Suppressor macrophage treated with lipopolysaccharide for 4 hours (primary cell): ENCODE measurements around the gene WDR18.
"Not testable (repeated sequence)": the region's sequence is repeated elsewhere in the genome, so short reads cannot be mapped to it uniquely, and the experiment has no call there.

Experiments used
- DNase-seq: peaks from one replicate; pipeline ENCODE4 v3.0.0-alpha.2; 2020

The WDR18 gene

DNA sequence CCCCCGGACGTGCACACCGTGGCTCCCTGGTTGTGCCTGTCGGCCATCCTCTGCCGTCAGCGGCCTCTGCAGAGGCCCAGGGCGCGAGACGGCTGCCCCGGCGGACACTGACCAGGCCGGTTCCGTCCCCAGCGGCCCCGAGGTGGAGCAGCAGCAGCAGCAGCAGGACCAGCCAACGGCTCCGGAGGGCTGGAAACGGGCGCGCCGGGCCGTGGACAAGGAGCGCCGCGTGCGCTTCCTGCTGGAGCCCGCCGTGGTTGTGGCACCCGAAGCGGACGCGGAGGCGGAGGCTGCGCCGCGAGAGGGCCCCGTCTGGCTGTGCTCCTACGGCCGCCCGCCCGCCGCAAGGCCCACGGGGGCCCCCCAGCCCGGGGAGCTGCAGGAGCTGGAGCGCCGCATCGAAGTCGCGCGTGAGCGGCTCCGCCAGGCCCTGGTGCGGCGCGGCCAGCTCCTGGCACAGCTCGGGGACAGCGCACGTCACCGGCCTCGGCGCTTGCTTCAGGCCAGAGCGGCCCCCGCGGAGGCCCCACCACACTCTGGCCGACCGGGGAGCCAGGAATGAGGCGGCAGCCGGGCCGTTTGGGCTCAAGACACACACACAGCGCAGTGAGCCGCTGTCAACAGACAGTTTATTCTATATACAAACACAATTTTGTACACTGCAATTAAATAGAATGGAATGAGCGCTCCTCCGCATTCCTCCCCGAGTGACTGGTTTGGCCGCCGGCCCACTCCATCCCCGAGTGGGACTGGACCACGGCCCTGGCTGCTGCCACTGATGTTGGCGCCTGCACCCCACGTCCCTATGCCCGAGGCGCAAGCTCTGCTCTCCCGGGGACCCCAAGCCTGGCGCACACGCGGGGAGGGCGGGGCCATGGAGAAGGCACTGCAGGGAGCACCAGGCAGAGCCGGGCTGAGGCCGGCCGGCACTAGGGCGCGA, 25.2 kb downstream of the WDR18 start:
- no peak for DNase-seq

DNA sequence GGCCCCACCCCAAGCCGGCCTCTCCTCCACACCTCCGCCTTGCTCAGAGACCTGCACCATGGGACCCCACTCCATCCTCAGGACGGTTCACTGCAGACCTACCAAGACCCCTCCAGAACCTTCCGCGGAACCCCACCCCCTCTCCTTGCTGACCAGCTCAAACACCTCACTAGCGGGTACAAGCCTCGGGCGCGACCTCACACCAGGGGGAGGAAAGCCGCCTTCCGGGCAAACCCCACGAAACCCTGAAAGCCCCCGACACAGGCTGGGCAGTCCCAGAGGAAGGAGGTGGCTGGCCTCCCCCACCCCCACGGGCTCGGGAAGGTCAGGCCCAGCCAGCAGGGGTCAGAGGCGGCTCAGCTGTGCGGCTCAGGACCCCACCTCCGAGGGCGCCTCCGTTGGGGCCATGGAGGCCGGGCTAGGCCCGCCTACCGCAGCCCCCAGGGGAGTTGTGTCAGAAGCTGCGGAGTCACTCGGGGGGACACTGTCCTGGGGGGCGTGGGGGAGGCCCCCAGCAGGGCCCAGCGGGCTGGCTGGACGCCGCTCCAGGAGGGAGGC, 25.9 kb downstream of the WDR18 start:
- no peak for DNase-seq

DNA sequence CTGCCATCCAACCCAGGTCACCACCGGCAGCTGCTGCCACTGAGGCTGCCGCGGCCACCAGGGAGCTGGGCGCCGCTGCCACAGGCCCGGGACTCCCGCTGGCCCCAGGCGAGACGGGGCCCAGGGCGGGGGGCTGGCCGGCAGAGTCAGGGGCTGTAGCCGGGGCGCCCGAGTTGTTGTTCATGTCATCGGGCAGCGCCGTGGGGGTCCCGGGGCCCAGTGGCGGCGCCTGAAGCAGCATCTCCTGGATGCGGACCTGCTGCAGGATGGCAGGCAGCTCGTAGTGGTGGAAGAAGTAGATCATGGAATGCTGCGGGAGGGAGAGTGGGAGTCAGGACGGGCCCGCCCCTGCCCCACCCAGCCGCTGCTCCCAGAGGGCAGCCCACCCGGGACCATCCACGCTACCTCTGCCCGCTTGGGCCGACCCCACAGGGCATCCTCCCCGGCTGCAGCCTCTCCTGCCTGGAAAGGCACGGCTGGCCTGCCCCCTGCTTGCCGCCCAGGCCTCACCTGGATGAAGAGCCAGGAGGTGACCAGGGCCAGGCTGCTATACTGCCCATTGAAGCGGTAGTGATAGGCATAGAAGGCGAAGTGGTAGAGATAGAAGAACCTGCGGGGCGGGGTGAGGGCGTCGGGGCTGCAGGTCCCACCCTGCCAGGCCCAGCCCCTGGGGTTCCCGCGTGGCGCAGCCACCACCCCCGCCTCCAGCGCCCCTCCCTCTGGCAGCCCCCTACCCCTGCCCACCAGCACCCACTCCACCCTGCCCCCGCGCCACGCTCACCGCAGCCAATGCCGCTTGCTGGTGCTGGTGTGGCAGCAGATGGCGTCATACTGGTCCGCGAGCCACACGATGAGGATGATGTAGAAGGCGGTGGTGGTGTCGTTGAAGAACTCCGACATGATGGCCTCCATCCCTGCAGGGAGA, 26.7 kb downstream of the WDR18 start:
- no peak for DNase-seq

DNA sequence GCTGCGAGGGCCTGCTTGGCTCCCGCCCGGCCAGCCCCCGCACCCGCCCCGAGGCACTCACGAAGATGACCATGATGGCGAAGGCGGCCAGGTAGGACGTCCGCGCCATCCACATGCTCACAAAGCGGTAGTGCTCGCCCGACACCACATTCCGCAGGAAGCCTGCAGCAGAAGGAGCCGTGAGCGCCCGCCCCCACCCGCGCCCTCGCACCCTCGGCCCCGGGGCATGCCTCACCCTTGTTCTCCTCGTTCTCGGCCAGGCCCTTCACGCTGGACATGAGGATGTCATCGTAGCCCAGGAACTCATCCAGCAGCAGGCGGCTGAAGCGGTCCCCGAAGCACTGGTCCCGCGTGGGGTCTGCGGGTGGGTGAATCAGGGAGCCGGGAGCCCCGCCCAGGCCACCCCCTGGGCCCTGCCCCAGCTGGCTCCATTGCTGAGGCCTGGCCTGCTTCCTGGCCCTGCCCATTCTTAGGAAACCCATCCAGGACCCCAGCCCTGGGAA, 27.7 kb downstream of the WDR18 start:
- DNase-seq: no peak

DNA sequence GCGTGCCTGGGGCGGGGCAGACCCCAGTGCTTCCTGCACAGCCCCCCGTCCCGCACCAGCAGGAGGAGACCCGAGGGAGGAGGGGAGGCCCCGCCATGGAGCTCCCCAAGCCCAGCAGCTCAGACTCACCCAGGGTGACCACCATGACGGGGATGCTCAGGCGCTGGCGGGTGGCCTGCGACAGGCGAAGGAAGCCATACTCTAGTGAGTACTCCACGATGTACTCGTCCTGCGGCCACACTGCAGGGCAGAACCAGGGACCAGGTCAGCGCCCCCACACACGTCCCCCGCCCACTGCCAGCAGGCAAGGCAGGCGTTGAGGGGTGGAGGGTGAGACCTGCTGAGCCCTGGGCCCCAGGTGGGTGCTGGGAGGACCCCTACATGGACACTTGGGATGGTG, 28.2 kb downstream of the WDR18 start:
- DNase-seq: no peak

DNA sequence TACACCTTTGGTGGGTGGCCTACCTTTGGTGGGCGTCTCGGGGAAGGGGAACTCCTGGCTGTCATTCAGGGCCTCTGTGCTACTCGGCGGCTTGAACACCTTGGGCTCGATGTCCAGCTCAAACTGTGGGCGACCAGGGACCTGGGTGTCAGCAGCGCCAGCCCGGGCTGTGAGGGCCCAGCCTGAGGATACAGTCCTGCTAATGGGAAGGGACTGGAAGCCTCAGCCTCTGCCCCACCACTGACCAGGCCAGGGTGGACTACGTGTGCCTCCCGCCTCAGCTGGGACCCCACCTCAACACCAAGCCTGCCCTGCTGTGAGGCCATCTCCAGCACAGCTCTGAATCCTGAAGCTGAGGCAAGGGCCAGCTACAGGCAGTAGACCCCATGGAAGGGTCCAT, 29.1 kb downstream of the WDR18 start:
- DNase-seq: no peak

DNA sequence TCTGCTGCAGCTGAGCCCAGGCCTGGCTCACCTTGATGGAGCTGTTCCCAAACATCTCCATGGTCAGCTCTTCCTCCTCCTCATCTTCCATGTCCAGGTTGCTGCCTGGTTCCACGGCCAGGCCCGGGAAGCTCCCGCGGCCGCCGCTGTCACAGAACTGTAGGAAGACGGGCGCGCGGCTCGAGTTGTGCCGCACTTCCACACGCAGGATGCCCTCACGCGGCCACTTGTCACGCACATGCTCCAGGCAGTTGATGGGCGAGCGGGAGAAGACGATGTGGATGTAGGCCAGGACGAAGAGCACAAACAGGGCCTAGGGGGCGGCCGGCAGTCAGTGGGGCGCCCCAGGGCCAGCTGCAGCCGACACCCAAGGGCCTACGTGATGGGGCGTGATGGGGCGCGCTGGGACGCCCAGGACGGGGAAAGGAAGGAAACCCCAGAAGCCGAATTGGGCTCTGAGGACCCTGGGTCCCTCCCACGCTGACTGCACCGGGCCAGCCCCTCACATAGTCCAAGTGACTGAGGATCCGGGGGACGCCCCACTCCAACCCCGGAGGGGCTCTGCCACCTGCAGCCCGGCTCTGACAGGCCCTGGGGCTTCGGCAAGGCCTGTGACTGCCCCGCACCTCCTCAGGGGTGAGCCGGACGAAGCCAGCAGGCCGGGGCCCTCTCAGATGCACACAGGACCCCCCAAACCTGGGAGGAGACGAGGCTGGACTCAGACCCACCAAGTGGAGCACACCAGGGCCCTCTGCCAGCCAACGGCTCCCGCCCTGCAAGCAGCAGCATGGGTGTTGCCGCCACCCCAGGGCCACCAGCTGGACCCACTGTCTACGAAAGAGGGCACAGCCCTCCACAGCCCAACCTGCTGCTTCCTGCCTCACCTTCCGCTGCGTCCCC, 30.3 kb downstream of the WDR18 start:
- no peak for DNase-seq

DNA sequence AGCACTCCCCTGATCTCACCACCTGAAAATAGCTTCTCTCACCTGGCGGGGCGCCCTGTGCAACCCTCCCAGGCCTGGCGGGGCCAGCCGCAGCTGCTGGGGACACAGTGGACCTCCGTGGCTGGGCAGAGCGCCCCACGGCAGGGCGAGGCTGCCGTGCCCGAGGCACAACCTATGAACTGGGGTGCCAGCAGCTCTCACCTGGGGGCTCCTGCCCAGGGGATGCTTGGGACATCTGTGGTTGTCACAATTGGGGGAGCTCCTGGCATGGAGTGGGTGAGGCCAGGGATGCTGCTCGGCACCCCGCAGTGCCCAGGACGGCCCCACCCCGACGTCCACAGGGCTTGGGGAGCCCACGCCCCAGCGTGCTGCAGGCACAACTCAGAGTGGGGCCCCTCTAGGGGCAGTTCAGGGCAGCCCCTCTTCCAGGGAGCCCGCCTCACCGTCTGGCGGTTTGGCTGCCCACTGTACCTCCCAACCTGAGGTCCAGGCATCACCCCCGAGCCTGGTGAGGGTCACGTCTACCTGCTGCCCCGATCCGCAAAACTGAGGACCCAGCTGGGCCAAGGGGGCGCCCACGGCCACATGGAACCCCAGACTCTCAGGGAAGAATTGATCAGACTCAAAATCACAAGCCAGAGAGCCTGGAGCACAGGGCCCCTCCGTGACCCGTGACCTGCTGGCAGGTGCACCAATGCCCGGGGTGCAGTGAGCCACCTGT, 31.1 kb downstream of the WDR18 start:
- no peak for DNase-seq

DNA sequence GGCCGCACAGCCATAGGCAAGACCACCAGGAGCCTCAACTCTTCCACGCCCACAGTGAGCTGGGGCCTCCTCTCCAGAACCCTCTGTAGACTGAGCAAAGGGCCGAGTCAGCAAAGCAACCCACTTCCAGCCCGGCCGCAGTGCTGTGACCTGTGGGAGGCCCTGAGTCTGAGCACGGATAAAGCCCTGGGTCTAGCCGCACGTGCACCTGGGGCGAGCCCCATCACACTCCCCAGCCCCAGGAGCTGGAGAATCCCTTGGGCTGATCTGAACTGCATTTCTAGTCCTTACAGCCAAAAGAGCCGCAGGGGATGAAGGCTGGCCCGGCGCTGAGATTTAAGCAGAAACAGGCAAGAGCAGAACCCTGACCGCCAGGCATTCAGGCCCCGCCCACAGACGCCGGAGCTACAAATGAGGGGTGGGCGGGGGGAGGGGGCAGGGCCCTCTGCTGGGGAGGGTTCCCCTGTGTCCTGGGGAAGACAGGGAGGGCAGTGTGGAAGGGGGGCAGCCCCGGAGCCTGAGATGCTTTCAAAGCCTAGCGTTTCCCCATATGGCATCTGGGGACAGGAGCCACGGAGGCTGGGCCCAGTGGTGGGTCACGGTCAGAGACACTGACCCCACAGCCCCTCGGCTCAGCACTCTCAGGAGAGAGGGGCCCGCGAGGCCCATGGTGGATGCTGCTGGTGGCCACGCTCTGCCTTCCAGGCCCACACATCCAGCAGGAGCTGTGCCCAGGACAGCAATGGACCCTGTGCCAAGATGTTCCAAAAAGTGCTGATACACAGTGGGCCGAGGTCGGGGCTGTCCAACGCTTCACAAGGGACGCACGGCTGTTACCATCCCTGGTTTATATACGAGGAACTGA, 31.9 kb downstream of the WDR18 start:
- DNase-seq: no peak

DNA sequence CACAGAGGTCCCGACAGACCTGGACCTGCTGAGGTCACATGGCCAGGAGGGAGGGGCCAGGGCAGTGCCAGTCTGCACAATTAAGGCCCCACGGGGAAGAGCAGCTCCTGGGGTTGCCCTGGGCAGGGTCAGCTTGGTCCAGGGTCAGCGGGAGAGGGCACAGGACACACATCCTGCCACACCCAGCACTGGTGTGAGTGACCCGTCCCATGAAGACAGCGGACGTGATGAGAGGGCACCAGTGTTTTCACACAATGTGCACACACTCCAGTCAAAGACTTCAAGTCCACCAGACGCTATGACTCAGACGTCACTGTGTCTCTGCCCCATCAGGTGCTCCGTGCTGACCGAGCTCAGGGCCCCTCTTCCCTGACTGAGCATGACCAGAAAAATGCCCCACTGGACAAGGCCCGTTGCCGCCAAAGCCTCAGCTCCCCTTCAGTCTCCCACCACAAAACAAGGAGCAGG, 32.5 kb downstream of the WDR18 start:
- DNase-seq: no peak

DNA sequence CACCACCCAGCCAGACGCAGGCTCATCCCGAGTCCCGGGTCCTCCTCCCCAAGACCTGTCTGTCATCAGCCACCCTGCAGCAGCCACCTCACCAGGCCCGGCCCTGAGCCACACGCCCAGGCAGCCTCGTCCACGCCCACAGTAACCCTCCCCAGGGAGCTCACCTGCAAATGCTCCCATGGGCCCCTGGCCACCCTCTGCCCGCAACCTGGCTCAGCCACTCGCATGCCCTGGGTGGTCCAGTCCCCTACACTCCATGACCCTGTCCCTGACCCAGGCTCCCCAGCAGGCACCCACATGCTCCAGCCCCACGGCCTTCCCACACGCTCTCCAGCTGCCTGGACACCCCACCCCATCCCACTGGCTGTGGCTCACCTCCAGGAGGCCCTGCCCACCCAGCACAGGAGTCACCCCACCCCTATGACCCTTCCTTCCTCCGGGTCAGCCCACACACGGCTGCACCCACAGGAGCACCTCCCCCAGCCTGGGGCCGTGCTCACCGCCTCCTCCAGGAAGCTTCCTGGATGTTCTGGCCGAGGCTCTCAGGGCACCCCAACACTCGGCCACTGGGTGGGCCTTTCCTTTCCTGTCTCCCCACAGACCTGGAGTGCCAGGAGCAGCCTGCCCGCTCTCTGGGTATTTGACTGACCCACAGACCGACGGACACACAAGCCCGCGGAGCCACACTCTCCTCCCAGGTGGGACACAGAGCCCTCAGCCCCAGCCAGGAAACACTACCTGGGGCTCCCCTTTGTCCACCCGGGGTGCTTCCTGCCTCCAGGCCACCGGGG, 33.2 kb downstream of the WDR18 start:
- DNase-seq: no peak

DNA sequence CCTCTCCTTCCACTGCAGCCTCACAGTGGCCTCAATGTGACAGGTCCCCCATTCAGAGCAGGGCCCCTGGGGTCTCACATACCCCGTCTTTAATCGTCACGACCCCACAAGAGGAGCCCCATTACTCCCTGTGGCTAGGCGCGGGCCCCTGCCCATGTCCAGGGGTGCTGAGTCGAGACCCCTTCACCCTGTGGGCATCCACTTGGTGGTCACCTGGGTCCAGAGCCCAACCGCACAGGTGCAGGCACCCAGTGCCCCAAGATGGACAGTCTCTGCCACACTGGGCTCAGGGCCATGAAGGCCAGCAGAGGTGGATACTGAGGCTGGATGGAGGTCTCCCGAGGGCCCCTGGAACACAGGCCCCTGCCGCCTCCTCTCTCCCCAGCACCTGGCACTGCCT, 33.8 kb downstream of the WDR18 start:
- DNase-seq: no peak

DNA sequence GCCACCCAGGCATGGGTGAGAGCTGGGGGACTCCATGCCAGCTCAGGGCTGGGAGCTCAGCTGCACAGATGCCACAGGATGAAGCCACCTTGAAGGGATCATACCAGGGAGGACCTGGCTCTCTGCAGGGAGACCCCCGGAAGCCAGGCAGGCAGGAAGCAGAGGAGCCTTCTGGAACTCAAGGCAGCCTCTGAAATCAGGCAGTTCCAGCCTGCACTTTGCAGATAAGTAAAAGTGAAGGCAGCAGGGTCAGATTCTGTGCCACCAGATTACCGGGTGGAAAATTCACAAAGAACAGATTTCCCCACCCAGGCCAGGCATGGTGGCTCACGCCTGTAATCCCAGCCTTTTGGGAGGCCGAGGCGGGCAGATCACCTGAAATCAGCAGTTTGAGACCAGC, 34.2 kb downstream of the WDR18 start:
- DNase-seq: no peak

DNA sequence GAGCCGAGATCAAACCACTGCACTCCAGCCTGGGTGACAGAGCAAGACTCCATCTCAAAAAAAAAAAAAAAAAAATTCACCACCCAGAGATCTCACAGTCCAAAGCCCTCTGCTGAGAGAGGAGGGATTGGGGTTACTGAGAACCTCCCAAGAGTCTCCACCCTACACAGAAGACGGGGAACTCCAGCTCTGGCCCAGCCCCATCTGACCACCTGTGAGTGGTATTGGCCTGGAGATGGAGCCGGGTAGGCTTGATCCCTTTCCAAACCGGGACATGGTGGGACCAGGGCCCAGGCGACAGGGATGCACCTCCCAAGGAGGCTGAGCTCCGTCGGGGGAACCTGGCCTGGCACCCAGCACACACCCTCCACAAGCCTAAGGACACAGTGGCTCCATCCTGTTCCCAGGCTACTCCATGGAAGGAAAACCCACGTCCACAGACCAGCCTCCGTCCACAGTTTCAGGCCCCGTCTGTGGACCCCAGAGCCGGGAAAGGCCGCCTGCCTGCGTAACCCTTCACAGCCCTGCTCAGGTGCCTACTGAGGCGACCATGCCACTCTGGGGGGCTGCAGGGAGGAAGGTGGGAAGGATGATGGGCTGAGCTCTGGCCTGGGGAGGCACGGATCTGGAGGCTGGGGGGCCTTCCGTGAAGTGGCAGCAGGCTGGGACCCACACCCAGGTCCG, 34.9 kb downstream of the WDR18 start:
- DNase-seq: no peak

DNA sequence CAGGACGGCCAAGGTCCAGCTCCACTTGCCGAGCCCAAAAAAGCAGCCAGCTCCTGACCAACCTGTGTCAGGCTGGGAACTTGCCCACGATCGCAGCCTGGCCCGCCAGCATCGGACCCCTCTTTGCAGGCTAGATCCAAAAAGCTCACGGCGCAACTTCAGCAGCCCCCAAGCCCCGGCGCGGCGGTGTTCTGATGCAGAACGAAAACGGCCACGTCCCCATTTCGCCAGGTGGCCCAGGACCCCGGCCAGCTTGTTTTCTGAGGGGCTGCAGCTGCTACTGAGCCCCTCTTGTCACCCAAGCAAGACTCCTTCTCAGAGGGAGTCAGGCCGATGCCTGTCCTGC, 35.4 kb downstream of the WDR18 start:
- DNase-seq: no peak

DNA sequence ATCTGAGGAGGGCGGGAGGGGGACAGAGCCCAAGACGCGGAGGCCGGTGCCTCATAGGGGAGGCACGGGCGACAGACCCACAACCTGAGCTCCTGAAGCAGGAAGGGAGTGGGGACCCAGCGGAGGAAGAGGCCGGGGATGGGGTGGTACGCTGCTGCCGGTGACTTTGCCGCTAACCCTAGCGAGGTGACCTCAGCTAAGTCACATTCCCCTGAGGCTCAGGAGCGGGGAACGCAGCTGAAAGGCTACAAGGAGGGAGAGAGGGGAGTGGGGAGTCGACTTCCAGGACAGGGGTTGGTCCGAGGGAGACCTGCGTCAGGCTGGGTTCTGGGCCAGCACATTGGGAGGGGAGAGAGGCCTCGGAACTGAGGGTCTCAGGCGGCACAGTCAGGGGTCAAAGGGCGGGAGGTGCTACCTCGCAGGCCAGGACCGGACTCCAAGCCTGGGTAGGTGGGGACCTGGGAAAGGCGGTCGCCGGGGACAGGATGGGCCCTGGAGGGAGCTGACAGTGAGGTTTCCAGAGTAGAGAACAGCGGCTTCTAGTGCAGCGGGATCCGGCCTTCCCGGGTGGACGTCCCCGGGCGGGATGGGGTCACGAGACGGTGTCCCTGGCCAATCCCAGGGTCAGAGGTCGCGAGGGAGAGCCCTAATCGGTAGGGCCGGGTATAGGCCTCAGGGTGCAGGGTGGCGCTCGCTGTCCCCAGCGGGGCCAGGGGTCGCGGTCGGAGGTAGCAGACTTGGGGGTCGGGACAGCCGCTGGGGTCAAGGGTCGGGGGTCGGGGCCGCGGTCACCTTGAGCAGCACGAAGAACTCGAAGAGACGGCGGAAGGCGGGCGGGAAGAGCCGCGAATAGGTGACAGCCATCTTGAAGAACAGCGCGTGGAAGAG, 36.1 kb downstream of the WDR18 start:
- peak; percentile 45 for DNase-seq

DNA sequence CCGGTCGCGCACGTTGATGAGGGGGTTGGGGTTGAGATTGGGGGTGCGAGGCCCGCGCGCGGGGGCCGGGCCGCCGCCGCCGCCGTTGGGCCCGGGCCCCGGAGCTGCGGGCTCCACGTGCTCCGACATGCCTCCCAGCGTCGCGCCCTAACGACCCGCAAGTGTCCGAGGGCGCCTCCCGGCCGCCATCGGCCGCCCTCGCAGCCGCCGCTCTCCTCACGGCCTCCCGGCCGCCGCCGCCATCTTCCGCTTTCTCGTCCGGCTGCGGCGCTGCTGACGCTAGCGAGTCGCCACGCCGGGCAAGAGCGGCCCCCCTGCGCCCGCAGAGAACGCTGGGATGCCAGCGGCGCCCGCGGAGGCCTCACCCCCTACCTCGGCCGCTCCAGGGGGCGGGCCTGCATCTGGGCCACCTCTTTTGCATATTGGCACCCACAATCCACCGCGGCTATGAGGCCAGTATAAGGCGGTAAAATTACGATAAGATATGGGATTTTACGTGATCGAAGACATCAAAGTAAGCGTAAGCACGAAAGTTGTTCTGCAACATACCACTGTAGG, 36.8 kb downstream of the WDR18 start, which contains the start of gene TMEM259:
Gene TMEM259 (minus strand): TSS at position 256 of the 558 bp plus-strand sequence. CDS start 127 bp downstream, at position 129.
- peak; percentile 99 for DNase-seq

DNA sequence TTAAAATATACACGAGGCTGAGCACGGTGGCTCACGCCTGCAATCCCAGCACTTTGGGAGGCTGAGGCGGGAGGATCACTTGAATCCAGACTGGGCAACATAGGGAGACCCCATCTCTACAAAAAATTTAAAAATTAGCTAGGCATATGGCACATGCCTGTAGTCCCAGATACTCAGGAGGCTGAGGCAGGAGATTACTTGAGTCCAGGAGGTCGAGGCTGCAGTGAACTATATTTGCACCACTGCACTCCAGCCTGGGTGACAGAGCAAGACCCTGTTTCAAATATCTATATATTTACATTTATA, 39.7 kb downstream of the WDR18 start:
- DNase-seq: not testable (repeated sequence)
